Activated CD4-positive, alpha-beta T cell treated with anti-CD3 and anti-CD28 coated beads for 24 hours (primary cell): Measurements from ENCODE around the gene GNPNAT1.
"Not testable (repeated sequence)": the region's sequence is repeated elsewhere in the genome, so short reads cannot be mapped to it uniquely, and the experiment has no call there.

Experiments used
- DNase-seq, 2 donors: peaks; one replicate each; pipeline ENCODE4 v3.0.0-alpha.2; 2020; ENCODE audit warnings: low read depth in 2 of 2

Gene GNPNAT1

GRCh38 chr14:52729585-52729924 is 61.9 kb downstream of the GNPNAT1 start:
- no peak for DNase-seq

GRCh38 chr14:52729035-52729434 is 62.4 kb downstream of the GNPNAT1 start:
- not testable (repeated sequence) for DNase-seq

- not testable (repeated sequence) for DNase-seq
Observed at GRCh38 chr14:52727509-52727908, 63.9 kb downstream of the GNPNAT1 start.
